CD4-positive, alpha-beta T cell (primary cell): ENCODE measurements around the gene LCE7A. TPM values are rescaled to one million over a fixed set of nuclear protein-coding genes. Genes with fewer than 3 reads are reported as not detected.

Experiments used
- ATAC-seq: fragments of 200-7000 bp; cut with Tn5 transposase; one replicate; pipeline ENCODE4 v1.10.0; 2022; ENCODE audit warnings: mild to moderate bottlenecking; ENCODE audit not compliant: poor library complexity
- CTCF ChIA-PET: fragments of 350-600 bp; sonication (Branson Sonifier 250); formaldehyde crosslinking; loops from one replicate; lab custom pipeline; 2021; ENCODE audit warnings: antibody characterized with exemption, inconsistent platforms; lab: Charles Lee
- POLR2A ChIA-PET: fragments of 350-600 bp; sonication (Branson Sonifier 250); formaldehyde crosslinking; loops from one replicate; lab custom pipeline; 2021; ENCODE audit warnings: antibody characterized with exemption, inconsistent platforms; lab: Charles Lee
- DNase-seq, 14 experiments: peaks; one replicate each; pipeline ENCODE4 v3.0.0-alpha.2; 2013 to 2020; ENCODE audit warnings: mixed read lengths in 2 of 14
- H3K27ac ChIP-seq, 2 donors: one replicate each; pipeline versions ENCODE4 v1.5.1 to v1.7.0; 2013; ENCODE audit warnings: low read length in 2 of 2, low read depth in 1 of 2, mild to moderate bottlenecking in 1 of 2
- H3K27me3 ChIP-seq, 2 experiments: 1 replicate in 1 of 2; 2 replicates in 1 of 2; pipeline versions ENCODE4 v1.6.1 to v1.7.0; 2013; ENCODE audit warnings: low read length in 2 of 2, control low read depth in 1 of 2, mild to moderate bottlenecking in 1 of 2, moderate library complexity in 1 of 2; ENCODE audit not compliant: insufficient read depth in 2 of 2, control insufficient read depth in 1 of 2
- H3K36me3 ChIP-seq: one replicate; pipeline ENCODE4 v1.6.1; 2013; ENCODE audit warnings: low read length, control low read depth; ENCODE audit not compliant: insufficient read depth
- H3K4me1 ChIP-seq: one replicate; pipeline ENCODE4 v1.6.1; 2013; ENCODE audit warnings: low read length, control low read depth; ENCODE audit not compliant: insufficient read depth
- H3K4me3 ChIP-seq: one replicate; pipeline ENCODE4 v1.5.1; 2013; ENCODE audit warnings: mild to moderate bottlenecking, low read length, moderate library complexity
- H3K9me3 ChIP-seq, 2 experiments: 1 replicate in 1 of 2; 2 replicates in 1 of 2; pipeline versions ENCODE4 v1.6.1 to v1.7.0; 2013; ENCODE audit warnings: low read length in 2 of 2, mild to moderate bottlenecking in 2 of 2, control low read depth in 1 of 2, moderate library complexity in 1 of 2; ENCODE audit not compliant: control insufficient read depth in 1 of 2, insufficient read depth in 1 of 2
- H3K27ac Mint-ChIP-seq: one replicate; pipeline ENCODE4 v1.8.0; 2020; ENCODE audit warnings: mixed read lengths
- H3K27me3 Mint-ChIP-seq: one replicate; pipeline ENCODE4 v1.8.0; 2021; ENCODE audit warnings: mixed read lengths
- H3K36me3 Mint-ChIP-seq: one replicate; pipeline ENCODE4 v1.8.0; 2021; ENCODE audit warnings: low read depth, mixed read lengths
- H3K4me1 Mint-ChIP-seq: one replicate; pipeline ENCODE4 v1.8.0; 2021; ENCODE audit warnings: low read depth, mixed read lengths
- H3K4me3 Mint-ChIP-seq: one replicate; pipeline ENCODE4 v1.8.0; 2020; ENCODE audit warnings: mild to moderate bottlenecking, mixed read lengths
- H3K9me3 Mint-ChIP-seq: one replicate; pipeline ENCODE4 v1.8.0; 2020; ENCODE audit warnings: mixed read lengths
- CTCF ChIP-seq: fragments of 200-600 bp; IDR thresholded peaks from one replicate; pipeline ENCODE4 v1.8.0; 2022; ENCODE audit warnings: antibody characterized with exemption, mild to moderate bottlenecking
- intact Hi-C, 2 experiments: fragments of 100-400 bp; cut with DNase I in 1 of 2; cut with micrococcal nuclease in 1 of 2; formaldehyde crosslinking; loops; one replicate each; pipeline versions ENCODE4 v1.15.1 to v1.9.0; 2023 to 2025; cut with DNase I, micrococcal nuclease
- total RNA-seq, 174 experiments: library from RNA in 2 of 174; stranded (reverse) in 2 of 174; gene quantifications; one replicate each; pipeline ENCODE4 v1.2.3 and lab custom pipeline; 2021 to 2026

The LCE7A gene
- total RNA-seq, 2 experiments from 2014 or later, result not detected

GRCh38 chr1:152907686-152908601, 48.1 kb downstream of the LCE7A start, which contains the start of gene IVL:
Gene IVL (plus strand): TSS chr1:152908546. CDS start chr1:152909798, 1,252 bp downstream.
- ChIA-PET CTCF (no interaction called here), POLR2A (no interaction called here)
- Histone ChIP-seq H3K4me1 (no peaks in the 10 kb centered on the region), H3K9me3 (peaks cover 0 to 21% of the 10 kb centered on the region in 2 experiments), H3K4me3 (no peak within 1 kb of the TSS), H3K27me3 (peaks cover 5 to 21% of the 10 kb centered on the region in 2 experiments), H3K27ac (no peak within 1 kb of the TSS), H3K36me3 (no peaks in the 10 kb centered on the region)
- ATAC-seq (no peak), DNase-seq (no peak)
- peaks cover 68% of the 10 kb centered on the region for H3K27me3 Mint-ChIP-seq
- H3K27ac Mint-ChIP-seq, result no peak within 1 kb of the TSS
- no peak for TF ChIP-seq CTCF
- no peaks in the 10 kb centered on the region for H3K4me1 Mint-ChIP-seq
- H3K9me3 Mint-ChIP-seq, result no peaks in the 10 kb centered on the region
- H3K4me3 Mint-ChIP-seq, result no peak within 1 kb of the TSS
- intact Hi-C loops, result no loop called here
- H3K36me3 Mint-ChIP-seq, result no peaks in the 10 kb centered on the region

GRCh38 chr1:152909206-152909605, 49.4 kb downstream of the LCE7A start:
- Mint-ChIP-seq H3K9me3 (no peaks in the 10 kb centered on the region), H3K36me3 (no peaks in the 10 kb centered on the region), H3K27me3 (peaks cover 62% of the 10 kb centered on the region), H3K27ac (no peak overlapping the region), H3K4me1 (no peaks in the 10 kb centered on the region), H3K4me3 (no peak overlapping the region)
- POLR2A ChIA-PET, result no interaction called here
- ATAC-seq (no peak), DNase-seq (no peak)
- H3K27me3 ChIP-seq, result peaks cover 5 to 22% of the 10 kb centered on the region in 2 experiments
- no peaks in the 10 kb centered on the region for H3K36me3 ChIP-seq
- no peak overlapping the region for H3K4me3 ChIP-seq
- no peaks in the 10 kb centered on the region for H3K4me1 ChIP-seq
- intact Hi-C loops, result no loop called here
- H3K9me3 ChIP-seq, result peaks cover 0 to 21% of the 10 kb centered on the region in 2 experiments
- no peak for TF ChIP-seq CTCF
- H3K27ac ChIP-seq, result no peak overlapping the region
- CTCF ChIA-PET, result no interaction called here

Other genes with a start within 250 kb of the LCE7A start
- gene LCE3B, start 246.2 kb upstream of the LCE7A start, total RNA-seq, result not detected
- gene LCE3A, start 236.9 kb upstream of the LCE7A start, total RNA-seq, result not detected
- not detected for gene LCE2D, start 196.6 kb upstream of the LCE7A start, total RNA-seq
- gene LCE2C, start 184.7 kb upstream of the LCE7A start, total RNA-seq, result not detected
- gene LCE2B, start 173.9 kb upstream of the LCE7A start, total RNA-seq, result not detected
- gene LCE2A, start 161.7 kb upstream of the LCE7A start, total RNA-seq, result not detected
- not detected for gene LCE4A, start 151.8 kb upstream of the LCE7A start, total RNA-seq
- gene KPRP, start 102.0 kb upstream of the LCE7A start, total RNA-seq, result not detected
- not detected for gene LCE1F, start 84.9 kb upstream of the LCE7A start, total RNA-seq
- not detected for gene LCE1E, start 73.7 kb upstream of the LCE7A start, total RNA-seq
- not detected for gene LCE1D, start 63.3 kb upstream of the LCE7A start, total RNA-seq
- not detected for gene LCE1C, start 53.3 kb upstream of the LCE7A start, total RNA-seq
- not detected for gene LCE1B, start 48.0 kb upstream of the LCE7A start, total RNA-seq
- not detected for gene LCE1A, start 32.5 kb upstream of the LCE7A start, total RNA-seq
- gene LCE6A, start 17.1 kb upstream of the LCE7A start, total RNA-seq, result not detected
- gene SMCP, start 18.3 kb downstream of the LCE7A start, total RNA-seq, result not detected
- gene IVL, start 48.5 kb downstream of the LCE7A start, total RNA-seq, result not detected
- gene SPRR5, start 87.2 kb downstream of the LCE7A start, total RNA-seq, result not detected
- gene SPRR4, start 110.7 kb downstream of the LCE7A start, total RNA-seq, result not detected
- not detected for gene SPRR1A, start 124.1 kb downstream of the LCE7A start, total RNA-seq
- not detected for gene SPRR3, start 141.8 kb downstream of the LCE7A start, total RNA-seq
- not detected for gene SPRR1B, start 171.2 kb downstream of the LCE7A start, total RNA-seq
- not detected for gene SPRR2D, start 181.1 kb downstream of the LCE7A start, total RNA-seq
- gene SPRR2A, start 197.5 kb downstream of the LCE7A start, total RNA-seq, result not detected
- gene SPRR2B, start 211.6 kb downstream of the LCE7A start, total RNA-seq, result not detected
- gene SPRR2E, start 234.5 kb downstream of the LCE7A start, total RNA-seq, result not detected